HUDEP-2 (cell line): ENCODE data around the gene RHEBL1.

Experiments used
- DNase-seq, 76 experiments: peaks; one replicate each; lab custom pipeline; 2025; ENCODE audit not compliant: unreplicated experiment in 76 of 76; lab: John Stamatoyannopoulos, UW

Gene RHEBL1, protein sequence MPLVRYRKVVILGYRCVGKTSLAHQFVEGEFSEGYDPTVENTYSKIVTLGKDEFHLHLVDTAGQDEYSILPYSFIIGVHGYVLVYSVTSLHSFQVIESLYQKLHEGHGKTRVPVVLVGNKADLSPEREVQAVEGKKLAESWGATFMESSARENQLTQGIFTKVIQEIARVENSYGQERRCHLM

DNA sequence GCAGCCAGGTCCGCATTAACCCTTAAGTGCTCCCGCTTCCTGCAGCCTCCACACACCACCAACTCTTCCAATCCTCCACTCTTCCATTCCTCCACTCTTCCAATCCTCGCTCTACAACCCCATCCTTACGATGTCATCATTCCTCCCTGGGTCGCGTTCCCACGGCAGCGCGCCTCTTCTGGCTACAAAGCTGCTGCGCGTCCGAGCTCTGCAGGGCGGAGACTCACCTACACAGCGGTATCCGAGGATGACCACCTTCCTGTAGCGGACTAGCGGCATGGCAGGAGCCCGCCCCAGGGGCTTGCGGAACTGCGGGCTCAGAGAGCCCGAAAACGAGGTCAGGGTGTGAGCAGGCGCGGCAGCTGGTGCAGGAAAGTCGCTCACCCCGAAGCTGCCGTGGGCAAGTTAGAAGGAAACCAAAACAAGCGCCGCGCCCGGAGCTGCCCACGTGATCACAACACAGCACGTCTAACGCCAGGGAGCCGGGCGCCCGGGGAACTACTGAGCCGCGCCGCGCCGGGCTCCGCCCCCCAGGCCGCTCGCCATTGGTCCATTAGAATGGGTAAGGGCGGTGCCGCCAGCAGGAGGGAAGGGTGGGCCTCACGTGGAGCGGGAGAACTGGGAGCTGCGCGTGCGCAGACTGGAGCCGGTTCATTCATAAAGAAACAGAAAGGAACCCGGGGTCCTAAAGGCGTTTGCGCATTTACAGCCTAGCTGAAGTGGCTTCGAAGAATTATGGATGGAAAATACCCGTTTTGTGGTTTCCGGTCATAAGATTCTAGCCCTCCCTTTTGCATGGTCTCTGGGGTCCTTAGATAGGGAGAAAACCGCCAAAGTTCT, at the start of gene RHEBL1:
RHEBL1 (minus strand) TSS at position 473 of the 840 bp plus-strand sequence; CDS start at position 279, 194 bp downstream.
- peak in 75 of 76 experiments; percentile 53 to 99 (median 97) for DNase-seq

DNA sequence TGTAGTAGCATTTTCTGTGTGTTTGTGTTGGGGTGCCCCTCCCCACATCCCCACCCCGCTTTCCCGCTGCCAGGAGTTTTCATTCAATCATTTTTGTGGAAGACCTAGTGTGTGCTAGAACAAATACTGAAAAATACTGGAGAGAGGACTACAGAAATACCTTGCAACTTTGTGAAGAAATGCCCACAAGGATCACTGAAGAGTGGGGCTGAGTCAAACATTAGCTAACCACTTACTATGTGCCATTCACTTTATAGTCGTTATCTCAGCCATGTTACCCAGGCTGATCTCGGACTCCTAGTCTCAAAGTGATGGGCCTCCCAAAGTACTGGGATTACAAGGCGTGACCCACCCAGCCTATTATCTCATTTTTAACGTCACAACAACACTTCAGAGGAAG, 41.4 kb upstream of the RHEBL1 start:
- DNase-seq, result no peak

DNA sequence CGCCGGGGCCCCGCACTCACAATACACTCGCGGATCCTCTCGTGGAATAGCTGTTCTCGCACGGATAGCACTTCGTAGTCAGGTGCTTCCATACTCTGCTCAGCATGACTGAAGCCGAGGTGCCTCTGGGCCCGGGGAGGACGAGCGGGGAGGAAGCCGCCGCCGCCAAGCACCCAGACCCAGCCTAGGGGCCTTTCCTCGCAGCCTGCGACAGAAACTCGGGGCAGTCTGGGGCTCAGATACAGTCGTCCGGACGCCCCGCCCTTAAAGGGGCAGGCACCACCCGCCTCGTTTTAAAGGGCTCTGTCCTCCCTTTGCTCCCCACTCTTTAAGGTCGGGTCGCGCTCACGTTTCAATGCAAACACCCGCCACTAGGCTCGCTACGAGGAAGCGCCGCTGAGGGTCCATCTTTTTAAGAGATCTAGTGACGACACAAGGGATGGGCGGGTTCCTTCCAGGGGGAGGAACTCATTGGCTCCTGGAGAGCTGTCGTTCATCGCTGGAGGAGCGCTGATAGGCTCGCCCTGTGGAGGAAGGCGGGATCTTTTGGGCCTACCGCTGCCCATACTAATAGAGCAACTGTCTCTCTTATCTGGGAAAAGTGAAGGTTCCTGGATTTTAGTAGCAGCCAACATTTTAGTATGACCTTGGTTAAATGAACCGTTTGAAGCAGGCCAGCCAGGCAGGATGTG, 40.8 kb upstream of the RHEBL1 start, which contains the start of gene LMBR1L:
LMBR1L (minus strand) TSS at position 384 of the 692 bp plus-strand sequence; CDS start at position 92, 292 bp downstream.
- DNase-seq, result peak in 75 of 76 experiments; percentile 41 to 97 (median 94)

DNA sequence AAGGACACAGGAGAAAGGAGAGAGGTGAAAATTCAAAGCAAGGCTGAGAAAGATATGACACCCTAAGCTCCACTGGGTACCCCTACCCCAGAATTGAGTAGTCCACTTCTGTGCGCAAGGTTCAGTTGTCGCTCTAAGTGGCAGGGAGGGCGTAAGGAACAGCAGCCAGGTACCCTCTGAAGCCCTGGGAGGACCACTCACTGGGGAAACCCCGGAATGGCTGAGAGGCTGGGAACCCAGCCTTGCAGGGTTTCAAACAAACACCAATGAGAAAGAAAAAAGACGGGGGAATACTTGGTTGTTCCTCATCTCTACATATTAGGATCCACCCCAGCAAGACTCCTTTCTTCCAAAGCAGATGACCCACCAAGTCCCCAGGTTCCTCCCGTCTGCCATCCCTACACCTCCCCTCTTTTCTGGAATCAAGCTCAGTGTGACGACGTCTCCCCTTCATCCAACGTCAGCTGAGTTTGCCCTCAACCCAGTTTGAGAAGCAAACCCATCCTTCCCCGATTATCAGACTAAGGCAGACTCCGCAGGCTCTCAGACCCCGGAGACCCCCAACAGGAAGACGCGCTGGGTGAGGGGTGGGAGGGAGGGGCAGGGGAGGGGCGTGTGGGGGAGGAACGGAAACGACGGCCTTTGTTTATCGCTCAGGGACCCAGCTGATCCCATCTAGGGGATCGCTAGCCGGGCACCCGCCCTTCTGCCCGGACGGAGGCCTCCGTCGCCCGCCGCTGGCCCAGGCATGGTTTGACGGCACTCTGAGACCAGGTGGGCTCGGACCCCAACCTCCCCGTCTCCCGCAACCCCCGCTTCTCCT, 40.1 kb upstream of the RHEBL1 start:
- DNase-seq, result peak in 1 of 76 experiments; percentile 16

DNA sequence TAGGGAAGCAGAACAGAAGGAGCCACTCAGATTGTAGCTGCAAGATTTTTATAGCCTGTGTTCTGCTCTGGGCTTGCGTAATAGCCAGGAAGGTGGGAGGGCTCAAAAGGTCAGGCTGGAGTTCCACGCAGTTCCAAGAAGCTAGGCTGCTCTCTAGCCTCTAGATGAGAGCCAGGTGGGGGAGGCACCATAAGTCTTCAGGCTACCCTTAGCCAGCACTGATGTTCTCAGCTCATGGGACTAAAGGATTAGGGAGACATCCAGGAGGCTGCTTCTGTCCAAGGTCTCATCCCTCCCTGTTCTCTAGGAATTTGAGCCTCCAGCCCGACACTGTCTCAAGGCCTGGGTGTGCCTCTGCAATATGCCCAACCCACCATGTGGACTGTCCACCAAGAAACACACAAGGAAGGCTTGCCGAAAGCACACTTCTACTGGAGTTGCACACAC, 39.2 kb upstream of the RHEBL1 start:
- DNase-seq, result no peak

DNA sequence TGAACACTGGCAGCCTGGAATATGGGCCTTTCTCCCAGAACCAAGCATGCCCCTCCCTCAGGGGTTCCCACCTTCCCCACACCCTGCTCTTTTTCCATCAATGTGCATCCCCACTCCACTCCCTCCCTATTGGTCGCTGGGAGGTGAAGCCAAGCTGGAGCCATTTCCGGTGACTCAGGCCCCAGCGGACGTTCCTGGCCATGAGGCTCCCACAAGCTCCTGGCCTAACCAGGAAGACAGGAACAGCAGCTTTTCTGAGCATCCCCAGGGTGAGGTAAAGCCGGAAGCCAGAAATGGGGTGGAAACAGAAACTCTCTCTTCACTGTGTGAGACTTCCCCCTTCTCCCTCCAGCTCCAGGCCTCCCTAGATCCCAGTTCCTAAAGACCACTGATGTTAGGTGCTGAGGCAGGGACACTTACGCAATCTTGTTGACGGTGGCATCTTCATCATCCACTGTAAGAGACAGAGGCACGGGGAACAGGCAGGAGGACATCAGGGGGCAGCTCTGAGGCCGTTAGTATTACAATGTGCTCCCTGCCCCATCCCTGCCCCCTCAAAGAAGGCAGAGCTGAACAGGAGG, 35.8 kb upstream of the RHEBL1 start:
- no peak for DNase-seq

DNA sequence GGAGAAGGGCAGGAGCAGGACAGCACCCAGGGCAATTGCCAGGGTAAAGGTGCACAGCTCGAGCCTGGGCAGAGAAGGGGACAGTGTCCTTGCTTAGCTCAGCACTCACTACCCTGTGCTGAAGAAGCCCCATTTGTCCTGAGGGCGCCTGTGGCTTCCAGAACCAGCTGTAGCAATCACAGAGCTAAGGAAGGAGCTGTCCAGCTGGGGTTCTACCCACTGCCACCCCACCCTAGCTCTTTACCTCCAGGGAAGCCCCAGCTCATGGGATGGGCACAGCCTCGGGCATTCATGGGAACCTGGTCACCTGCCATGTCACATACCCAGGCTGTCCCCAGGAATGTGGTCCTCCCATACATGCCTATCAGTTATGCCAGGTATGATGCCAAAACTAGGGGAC, 35.0 kb upstream of the RHEBL1 start:
- no peak for DNase-seq

DNA sequence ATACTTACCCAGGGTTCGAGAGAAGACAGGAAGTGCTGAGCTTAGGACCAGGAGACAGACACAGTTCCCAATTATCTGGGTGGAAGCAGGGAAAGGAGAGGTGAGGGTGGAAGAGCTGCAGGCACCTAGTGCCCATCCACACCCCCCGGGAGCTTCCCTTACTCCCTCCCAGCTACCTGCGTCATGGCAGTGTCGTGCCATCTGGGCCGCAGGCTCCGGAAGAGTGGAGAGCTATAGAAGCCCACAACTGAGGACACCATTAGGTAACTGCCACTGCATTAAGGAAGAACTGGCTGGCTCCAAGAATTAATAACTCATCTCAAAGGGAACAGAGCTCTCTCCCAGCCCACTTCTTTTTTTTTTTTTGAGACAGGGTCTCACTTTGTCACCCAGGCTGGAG, 30.6 kb upstream of the RHEBL1 start:
- no peak for DNase-seq

DNA sequence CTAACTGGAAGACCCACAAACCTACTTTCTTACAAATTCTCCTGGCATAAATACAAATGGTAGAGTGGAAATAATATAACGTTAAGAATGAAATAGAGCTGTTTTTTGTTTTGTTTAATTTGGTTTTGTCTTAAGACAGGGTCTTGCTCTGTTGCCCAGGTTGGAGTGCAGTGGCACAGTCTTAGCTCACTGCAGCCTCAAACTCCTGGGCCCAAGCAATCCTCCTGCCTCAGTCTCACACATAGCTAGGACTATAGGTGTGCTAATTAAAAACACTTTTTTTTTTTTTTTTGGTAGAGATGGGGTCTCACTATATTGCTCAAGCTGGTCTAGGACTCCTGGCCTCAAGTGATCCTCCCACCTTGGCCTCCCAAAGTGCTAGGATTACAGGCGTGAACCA, 28.9 kb upstream of the RHEBL1 start:
- DNase-seq, result no peak

DNA sequence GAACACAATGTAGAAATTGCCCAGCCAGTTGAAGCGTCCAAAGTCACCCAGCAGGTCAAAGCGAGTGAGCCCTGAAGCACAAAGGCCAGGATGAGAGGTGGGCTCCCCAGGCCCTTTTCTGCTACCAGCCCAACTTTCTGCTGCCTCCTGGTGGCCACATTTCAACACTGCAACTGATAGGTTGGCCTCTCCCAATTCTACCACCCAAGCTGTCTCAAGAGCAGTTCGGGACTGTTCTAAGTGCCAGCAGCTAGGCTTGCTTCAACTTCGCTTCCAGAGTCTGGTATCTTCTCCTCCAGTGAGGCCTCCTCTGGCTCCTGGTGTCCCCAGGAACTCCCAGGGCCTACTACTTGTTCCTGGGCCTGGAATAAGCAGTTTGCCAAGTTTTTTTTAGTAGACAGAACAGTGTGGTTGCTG, 28.3 kb upstream of the RHEBL1 start:
- peak in 49 of 76 experiments; percentile 5 to 66 (median 37) for DNase-seq

DNA sequence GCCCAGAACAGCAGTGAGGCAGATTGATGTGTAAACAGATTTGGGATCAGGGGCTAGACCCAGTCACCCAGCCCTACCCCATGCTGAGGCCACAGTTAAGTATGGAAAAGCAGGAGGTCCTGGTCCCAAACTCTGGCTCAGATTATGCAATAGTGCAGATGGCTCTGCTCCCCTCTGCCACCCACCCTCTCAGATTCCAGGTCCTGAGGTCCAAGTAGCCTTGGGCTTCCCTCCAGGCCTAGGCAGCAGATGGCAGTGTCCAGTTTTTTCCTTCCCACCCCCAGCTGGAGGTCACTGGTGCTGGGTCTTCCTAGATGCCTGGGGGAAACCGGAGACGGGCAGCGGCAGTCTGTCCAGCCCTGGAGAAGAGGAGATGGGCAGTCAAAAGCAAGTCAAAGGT, 27.6 kb upstream of the RHEBL1 start:
- DNase-seq, result no peak

DNA sequence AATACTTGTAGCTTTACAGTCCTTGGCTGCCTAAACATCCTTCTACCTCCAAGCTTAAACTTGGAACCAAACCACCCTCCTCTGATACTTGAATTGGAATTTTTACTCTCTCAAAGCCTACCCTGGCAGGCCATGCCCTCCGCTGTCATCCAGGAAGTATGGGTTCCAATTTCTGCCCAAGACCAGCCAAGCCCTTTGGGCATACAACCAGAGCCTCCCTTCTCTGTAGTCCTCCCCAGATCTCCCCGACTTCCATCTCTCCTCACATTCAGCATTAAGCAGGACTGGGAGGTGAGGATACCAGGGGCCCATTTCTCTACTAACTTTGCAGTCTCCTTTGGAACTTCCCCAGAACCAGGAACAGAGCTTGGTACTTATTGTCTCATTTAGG, 25.2 kb upstream of the RHEBL1 start:
- no peak for DNase-seq

DNA sequence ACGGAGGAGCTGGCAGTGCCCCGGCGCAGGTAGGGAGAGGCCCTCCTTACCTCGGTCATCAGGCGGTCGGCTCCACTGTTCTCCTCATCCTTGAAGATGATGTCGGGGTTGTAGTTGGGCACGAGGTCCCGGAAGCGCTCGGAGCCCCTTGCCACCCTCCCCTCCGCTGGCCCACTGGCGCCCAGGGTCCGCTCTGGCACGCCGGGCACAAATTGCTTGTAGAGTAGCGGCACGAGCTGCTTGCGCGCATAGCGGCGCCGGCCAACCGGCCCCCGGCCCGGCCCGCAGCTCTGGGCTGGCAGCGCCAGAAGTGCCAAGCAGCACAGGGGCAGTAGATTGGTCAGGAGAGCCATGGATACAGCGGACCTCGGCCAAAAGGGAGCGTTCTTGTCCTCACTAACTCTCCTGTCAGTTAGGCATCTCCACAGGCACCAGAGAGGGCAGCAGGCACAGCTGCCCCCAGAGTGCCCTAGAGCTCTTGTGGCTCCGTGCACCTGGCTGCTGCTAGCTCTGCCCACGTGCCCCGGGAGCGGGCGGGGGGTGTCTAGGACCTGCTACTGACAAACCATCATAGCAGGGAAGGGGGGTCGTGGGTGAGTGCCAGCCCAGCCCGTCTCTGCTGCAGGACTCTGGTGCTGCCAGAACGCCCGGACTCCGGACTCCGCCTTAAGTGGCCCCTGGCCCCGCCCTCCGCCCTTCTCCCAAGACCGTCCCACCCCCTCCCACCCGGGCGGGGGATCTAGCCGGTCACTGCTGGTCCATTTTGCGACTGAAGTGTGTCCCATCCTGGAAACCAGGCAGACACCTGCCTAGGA, 24.6 kb upstream of the RHEBL1 start, which contains the start of gene DHH:
DHH (minus strand) TSS at position 642 of the 815 bp plus-strand sequence; CDS start at position 353, 289 bp downstream.
- DNase-seq, result peak in 2 of 76 experiments; percentile 5 to 6

DNA sequence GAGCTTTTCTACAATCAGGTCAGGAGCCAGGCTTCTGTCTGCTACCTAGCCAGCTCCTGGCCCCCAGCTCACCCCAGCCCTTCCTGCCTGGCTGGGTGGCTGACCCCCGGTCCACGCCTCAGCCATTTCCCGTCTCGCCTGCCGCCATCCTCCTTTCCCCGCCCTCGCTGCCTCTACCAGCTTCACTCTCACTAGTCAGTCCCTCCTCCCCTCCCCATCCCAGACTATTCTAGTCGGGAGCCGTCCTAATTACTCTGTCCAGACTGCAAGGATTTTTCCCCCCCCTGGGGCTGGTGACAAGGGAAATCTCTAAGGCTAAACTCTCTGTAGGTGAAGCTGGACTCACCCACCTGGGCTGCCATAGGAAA, 24.0 kb upstream of the RHEBL1 start:
- DNase-seq, result no peak

DNA sequence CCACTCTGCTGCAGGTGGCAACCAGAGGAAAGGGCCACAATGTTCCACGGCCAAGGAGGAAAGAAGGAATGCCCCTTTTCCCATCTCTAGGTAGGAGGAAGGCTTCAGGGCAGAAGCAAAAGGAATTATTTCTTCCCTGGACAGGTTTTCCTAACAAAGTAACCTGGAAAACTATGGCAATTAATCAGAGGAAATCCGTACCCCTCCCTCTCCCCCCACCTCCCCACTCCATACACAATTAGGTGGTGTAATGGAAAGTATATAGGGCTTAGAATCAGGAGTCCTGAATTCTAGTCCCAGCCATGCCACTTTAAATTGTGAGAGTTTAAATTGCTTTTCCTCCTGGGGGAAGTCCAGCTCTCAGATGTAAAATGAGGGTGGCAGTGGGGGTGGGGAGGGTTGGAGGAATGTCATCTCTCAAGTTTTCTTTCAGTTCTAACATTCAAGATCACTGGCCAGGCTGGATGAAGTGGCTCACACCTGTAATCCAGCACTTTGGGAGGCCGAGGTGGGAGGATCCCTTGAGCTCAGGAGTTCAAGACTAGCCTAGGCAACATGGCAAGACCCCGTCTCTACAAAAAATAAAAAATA, 23.1 kb upstream of the RHEBL1 start:
- no peak for DNase-seq

DNA sequence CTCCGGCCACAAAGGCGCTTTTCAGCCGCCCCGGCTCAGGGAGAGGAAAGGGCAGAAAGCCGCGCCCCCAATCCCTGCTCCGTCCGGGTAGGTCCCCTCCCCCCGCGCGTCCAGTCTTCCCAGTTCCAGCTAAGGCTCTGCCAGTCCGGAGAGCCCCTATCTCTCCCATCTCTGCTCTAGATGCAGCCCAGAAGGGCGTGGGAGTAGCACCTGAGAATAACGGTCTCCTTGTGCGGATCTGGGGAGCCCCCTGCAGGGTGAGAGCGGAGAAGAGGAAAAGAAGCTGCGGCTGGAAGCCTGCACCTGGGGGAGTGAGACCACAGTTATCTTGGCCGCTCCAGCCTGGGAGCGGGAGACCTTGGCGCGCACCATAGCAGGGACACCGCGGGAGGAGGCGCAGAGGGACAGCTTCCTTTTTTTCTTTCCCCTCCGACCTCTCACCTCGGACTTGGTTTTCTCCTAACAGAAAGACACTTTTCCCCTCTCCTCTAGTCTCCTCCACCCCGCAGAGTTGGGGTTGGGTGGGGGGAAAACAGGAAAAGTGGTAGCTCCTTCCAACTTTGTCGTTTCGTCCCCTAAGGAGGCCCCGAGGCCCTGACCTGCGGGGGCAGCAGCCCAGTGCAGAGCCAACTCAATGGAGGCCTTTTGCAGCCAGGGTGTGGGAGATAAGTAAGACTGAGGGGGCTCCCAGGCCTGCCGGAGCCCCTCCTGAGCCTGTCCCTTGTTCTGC, 22.5 kb upstream of the RHEBL1 start:
- DNase-seq, result peak in 53 of 76 experiments; percentile 4 to 67 (median 36)

DNA sequence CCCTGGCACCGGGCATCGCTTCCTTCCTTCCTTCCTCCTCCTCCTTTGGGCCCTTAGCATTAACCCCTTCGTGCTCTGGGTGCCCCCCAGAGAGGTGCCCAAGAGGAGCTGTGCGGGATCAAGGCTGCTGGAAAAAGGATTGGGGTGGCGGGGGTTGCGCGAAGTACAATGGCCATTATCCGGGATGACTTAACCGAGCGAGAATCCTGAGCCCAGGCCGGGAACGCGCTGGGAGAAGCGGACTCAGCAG, 22.0 kb upstream of the RHEBL1 start:
- DNase-seq, result no peak

DNA sequence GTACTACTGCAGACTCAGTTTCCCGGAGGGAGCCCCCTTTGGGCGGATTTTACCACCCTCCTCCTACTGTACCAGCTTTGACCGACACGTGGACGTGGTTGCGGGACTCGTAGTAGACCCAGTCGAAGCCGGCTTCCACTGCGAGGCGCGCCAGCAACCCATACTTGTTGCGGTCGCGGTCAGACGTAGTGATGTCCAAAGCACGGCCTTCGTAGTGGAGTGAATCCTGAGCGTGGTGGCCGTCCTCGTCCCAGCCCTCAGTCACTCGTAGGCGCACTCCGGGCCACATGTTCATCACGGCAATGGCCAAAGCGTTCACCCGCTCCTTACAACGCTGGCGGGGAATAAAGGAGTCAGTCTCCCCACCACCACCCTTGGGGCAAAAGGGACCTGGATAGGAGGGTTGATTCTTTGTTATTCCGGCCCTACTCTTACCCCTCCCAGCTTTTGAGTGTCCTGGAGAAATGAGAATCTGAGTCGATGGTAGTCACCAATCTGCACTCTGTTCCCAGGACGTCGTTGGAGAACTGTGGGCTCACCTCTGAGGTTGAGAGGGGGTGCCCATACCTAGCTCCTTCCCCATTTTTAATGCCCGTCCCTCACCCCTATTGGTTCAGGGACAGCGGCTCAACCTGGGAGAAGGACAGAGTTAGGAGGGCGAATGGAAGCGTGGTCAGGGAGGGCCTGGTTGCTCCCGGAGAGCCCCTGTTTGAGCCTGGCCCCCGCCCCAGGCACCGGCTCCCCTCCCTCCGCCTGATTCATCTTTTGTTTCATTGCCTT, 21.5 kb upstream of the RHEBL1 start:
- DNase-seq, result peak in 1 of 76 experiments; percentile 2
